Small intestine (tissue), 7 donors: Measurements from ENCODE around the gene CRYM. TPM values are rescaled to one million over a fixed set of nuclear protein-coding genes. Genes with fewer than 3 reads are reported as not detected.
A peak's percentile ranks its signal among the peaks of the same experiment; 100 is the strongest.

Experiments used
- DNase-seq, 2 donors: peaks; one replicate each; pipeline versions ENCODE4 v3.0.0 to v3.0.0-alpha.2; 2013
- FAIRE-seq: peaks from 2 replicates; lab custom pipeline; 2012; peaks lifted over from hg19 to GRCh38; lab: Jason Lieb, UNC
- H3K27ac ChIP-seq, 3 donors: one replicate each; pipeline ENCODE4 v1.5.1; 2013; ENCODE audit warnings: low read length in 2 of 3, mild to moderate bottlenecking in 2 of 3, control low read depth in 1 of 3, inconsistent platforms in 1 of 3, low read depth in 1 of 3, moderate library complexity in 1 of 3
- H3K27me3 ChIP-seq, 3 donors: one replicate each; pipeline ENCODE4 v1.6.1; 2013; ENCODE audit warnings: low read length in 3 of 3, inconsistent platforms in 1 of 3; ENCODE audit not compliant: control insufficient read depth in 3 of 3, insufficient read depth in 3 of 3
- H3K36me3 ChIP-seq, 3 donors: one replicate each; pipeline ENCODE4 v1.6.1; 2013; ENCODE audit warnings: low read length in 3 of 3, inconsistent platforms in 1 of 3, low read depth in 1 of 3, mild to moderate bottlenecking in 1 of 3, moderate library complexity in 1 of 3; ENCODE audit not compliant: control insufficient read depth in 3 of 3, insufficient read depth in 2 of 3
- H3K4me1 ChIP-seq, 3 donors: one replicate each; pipeline ENCODE4 v1.6.1; 2013; ENCODE audit warnings: low read length in 2 of 3, inconsistent platforms in 1 of 3, low read depth in 1 of 3, mild to moderate bottlenecking in 1 of 3, moderate library complexity in 1 of 3; ENCODE audit not compliant: control insufficient read depth in 3 of 3, insufficient read depth in 2 of 3
- H3K4me3 ChIP-seq, 3 donors: one replicate each; pipeline ENCODE4 v1.5.1; 2013; ENCODE audit warnings: low read length in 3 of 3, control low read depth in 1 of 3, inconsistent platforms in 1 of 3, low read depth in 1 of 3, mild to moderate bottlenecking in 1 of 3, moderate library complexity in 1 of 3
- H3K9me3 ChIP-seq, 2 donors: one replicate each; pipeline ENCODE4 v1.6.1; 2013; ENCODE audit warnings: low read depth in 1 of 2, low read length in 1 of 2; ENCODE audit not compliant: control insufficient read depth in 2 of 2, insufficient read depth in 1 of 2
- WGBS, 3 donors: extraction: QIAGEN DNeasy Blood & Tissue Kit; methylation state at CpG; one replicate each; pipeline ENCODE4 v1.1.7; 2013; 5-methylcytosine and 5-hydroxymethylcytosine counted together
- polyA plus RNA-seq, 4 donors: library from polyadenylated mRNA; stranded (reverse) in 3 of 4; unstranded in 1 of 4; fragments of 200-250 nt in 3 of 4; fragments of 120-200 nt in 1 of 4; gene quantifications; one replicate each; pipeline versions ENCODE4 v1.2.1 to v1.2.3, GENCODE V29; 2013
- donor health status: healthy with polysubstance abuse.
- donor health status: control.
- donor health status: control.
- donor health status: Bipolar disorder and iron deficiency.
- donor health status: healthy.

CRYM gene
- polyA plus RNA-seq, 4 donors, result 1.6 to 6.5 (median 3.7) TPM

DNA sequence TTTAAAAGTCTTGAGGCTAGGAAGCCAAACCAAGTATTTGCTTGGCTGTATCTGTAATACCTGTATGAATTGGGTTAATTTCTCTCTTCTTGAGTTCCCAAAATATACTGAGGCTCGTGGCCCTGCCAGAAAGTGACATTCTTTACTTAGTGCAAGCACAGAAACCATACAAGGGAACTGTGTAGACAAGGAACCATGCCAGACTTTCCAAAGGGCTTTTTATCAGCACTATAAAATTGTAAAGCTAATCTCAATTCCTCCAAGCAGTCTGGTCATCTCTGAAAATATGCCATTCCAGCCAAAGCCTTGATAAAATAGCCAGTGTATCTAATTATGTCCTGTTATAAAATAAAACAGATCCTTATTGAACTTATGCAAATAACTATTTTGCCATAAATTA, 7.2 kb upstream of the CRYM start:
- Histone ChIP-seq H3K4me3 (no peak overlapping the region), H3K27me3 (peaks cover 2 to 10% (median 4%) of the 10 kb centered on the region in 3 donors), H3K4me1 (no peaks in the 10 kb centered on the region), H3K9me3 (peaks cover 2 to 10% of the 10 kb centered on the region in 2 donors), H3K27ac (no peak overlapping the region), H3K36me3 (no peaks in the 10 kb centered on the region)
- DNase-seq, result no peak
- no peak for FAIRE-seq
- WGBS, 3 donors, result 4 to 21% (median 10%) methylated on average over 1 of the region's 1 CpG

DNA sequence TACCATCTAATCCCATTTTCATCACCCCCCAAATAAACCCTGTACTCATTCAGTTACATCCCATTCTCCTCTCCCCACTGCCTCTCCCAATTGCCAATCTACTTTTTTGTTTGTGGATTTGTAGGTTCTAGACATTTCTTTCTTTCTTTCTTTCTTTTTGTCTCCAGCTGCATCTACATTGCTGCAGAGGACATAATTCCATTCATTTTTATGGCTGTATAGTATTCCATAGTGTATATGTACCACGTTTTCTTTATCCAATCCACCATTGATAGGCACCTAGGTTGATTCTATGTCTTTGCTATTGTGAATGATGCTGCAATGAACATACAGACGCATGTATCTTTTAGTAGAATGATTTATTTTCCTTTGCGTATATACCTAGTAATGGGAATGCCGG, 6.3 kb upstream of the CRYM start:
- no peak for DNase-seq
- 81 to 86% (median 83%) methylated on average over 4 of the region's 4 CpGs for WGBS, 3 donors
- H3K4me3 ChIP-seq, result peak overlapping the region in 1 of 3 donors; percentile 35

DNA sequence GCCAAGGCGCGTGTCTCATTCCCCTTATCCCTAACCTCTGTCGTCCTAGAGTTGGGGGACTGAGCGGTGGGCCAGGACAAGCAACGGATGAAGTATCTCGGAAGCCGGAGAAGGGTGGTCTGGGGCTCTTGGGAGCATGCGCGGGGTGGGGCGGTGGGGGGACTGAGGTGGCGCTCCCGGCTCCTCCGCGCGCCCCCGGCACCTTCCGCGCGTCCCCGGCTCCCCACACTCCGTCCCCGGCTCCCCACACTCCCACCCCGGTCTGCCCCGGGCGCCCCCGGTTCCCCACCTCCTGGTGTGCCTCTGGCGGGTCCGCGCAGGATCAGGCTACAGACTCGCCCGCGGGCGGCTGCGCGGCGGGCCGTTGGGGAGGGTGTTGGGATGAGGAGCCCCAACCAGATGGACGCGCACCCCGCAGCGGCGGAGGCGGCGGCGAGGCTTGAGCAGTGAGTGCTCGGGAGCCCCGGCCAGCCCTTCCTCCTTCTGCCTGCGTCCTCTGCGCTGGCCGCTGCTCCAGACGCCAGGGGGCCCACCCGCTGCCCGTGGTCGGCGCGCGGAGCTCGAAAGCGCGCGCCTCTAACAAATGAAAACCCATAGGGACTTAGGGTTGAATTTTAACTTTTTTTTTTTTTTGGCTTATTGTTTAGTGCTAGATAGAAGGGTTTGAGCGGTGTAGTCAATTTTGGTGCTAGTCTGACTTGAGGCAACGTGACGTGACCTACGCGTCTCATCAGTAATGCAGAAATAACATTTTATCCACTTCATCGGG, 5.6 kb upstream of the CRYM start:
- FAIRE-seq, result no peak
- 3 to 7% (median 4%) methylated on average over 44 to 67 of the region's 67 CpGs for WGBS, 3 donors
- peak overlapping the region in 2 of 3 donors; percentile 32 to 35 for H3K4me3 ChIP-seq

More for the DNA sequence above, 6.3 kb upstream of the CRYM start:
- peaks cover 0 to 5% of the 10 kb centered on the region in 2 donors for H3K9me3 ChIP-seq
- no peaks in the 10 kb centered on the region for H3K4me1 ChIP-seq
- H3K36me3 ChIP-seq, result no peaks in the 10 kb centered on the region
- no peak for FAIRE-seq
- H3K27ac ChIP-seq, result no peak overlapping the region
- peaks cover 0 to 4% (median 3%) of the 10 kb centered on the region in 3 donors for H3K27me3 ChIP-seq

DNA sequence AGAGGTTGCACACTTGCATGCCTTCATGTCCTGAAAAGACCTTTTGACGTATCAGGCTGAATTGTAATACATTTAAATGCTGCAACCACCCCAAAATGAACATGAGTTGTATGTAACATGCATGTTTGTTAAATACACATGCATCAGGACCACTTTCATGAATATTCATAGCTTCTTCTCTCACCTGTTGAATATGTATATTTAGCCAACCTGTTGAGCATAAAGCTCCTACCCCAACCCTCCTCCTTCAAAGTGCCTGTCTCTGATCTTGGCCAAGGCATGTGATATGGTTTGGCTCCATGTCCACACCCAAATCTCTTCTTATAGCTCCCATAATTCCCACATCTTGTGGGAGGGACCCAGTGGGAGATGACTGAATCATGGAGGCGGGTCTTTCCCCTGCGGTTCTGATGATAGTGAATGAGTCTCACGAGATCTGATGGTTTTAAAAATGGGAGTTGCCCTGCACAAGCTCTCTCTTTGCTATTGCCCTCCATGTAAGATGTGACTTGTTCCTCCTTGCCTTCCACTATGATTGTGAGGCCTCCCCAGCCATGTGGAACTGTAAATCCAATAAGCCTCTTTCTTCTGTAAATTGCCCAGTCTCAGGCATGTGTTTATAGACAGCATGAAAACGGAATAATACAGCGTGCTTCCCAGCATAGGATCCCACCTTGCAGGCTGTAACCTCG, 3.8 kb upstream of the CRYM start:
- DNase-seq, result no peak
- Histone ChIP-seq H3K27ac (no peak overlapping the region), H3K4me3 (no peak overlapping the region), H3K27me3 (peaks cover 0 to 6% (median 4%) of the 10 kb centered on the region in 3 donors), H3K9me3 (peaks cover 0 to 5% of the 10 kb centered on the region in 2 donors), H3K36me3 (no peaks in the 10 kb centered on the region), H3K4me1 (peaks cover 0 to 3% (median 0%) of the 10 kb centered on the region in 3 donors)
- 80 to 84% (median 80%) methylated on average over 7 of the region's 7 CpGs for WGBS, 3 donors
- no peak for FAIRE-seq

More for the DNA sequence above, 5.6 kb upstream of the CRYM start:
- peak; percentile 35 to 72 for DNase-seq
- Histone ChIP-seq H3K27ac (no peak overlapping the region), H3K27me3 (peaks cover 0 to 4% (median 3%) of the 10 kb centered on the region in 3 donors), H3K36me3 (no peaks in the 10 kb centered on the region), H3K4me1 (peaks cover 0 to under 1% (median 0%) of the 10 kb centered on the region in 3 donors), H3K9me3 (peaks cover 0 to 5% of the 10 kb centered on the region in 2 donors)

DNA sequence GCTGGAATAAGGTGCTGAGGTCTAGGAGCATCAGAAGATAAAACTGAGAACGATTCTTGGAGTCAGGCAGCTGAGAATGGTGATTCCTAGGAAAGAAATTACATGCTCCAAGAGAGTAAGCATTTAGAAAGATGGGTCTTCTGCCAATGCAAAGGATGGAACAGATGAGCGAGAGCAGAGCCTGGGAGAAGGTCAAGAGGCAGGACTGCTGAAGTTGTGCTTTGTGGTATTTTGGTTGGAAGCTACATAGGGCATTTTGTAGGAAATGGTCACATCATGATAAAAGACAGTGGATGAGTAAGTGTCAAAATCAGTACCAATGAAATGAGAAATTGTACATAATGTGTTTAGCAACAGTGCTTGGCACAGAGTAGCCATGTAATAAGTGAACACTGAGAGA, 1.4 kb upstream of the CRYM start:
- DNase-seq (no peak), FAIRE-seq (no peak)
- no peak overlapping the region for H3K4me3 ChIP-seq
- peaks cover 0 to 5% of the 10 kb centered on the region in 2 donors for H3K9me3 ChIP-seq
- WGBS, 3 donors, result 61 to 68% (median 66%) methylated on average over 2 of the region's 2 CpGs
- no peak overlapping the region for H3K27ac ChIP-seq
- peaks cover 0 to 6% (median 4%) of the 10 kb centered on the region in 3 donors for H3K27me3 ChIP-seq
- no peaks in the 10 kb centered on the region for H3K36me3 ChIP-seq
- peaks cover 0 to 3% (median 0%) of the 10 kb centered on the region in 3 donors for H3K4me1 ChIP-seq

DNA sequence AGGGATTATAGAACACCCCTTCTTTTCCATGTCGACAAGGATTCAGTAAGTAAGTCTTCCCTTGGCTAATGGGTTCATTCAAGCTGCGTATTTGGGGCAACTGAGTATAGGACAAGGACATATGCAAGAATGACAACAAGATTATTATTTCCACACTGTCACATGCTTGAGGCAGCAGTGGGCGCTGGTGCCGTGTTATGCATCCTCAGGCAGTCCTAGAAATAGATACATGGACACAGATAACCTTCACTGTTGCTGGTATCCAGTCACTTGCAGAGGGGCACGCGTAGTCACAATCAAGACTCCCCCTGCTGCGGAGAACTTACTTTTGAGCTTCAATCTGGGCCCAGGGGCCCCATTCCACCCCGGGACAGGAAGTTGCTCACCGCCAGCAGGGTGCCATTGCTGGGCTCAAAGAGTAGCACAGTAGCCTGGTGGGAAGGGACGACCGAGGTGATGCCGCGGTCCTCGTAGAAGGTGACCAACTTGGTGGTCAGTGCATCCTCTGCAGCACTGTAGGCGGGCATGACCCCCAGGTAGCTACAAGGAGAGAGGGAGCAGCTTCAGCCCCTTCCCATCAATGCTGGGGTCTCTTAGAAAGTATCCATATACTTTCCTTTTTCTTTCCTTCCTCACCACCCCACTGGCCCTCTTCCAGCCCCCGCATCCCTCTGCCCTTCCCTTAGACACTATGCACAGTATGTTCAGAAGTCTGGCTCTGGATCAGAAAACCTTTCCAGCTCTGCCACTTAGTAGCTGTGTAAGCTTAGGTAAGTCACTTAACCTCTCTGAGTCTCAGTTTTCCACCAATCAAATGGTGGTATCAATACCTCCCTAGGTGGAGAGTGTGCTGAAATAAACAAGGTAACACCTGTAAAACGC, 804 bp downstream of the CRYM start:
- Histone ChIP-seq H3K27me3 (peaks cover 0 to 8% (median 0%) of the 10 kb centered on the region in 3 donors), H3K9me3 (peaks cover 0 to 5% of the 10 kb centered on the region in 2 donors), H3K4me3 (peak overlapping the region in 2 of 3 donors; percentile 47 to 55), H3K36me3 (no peaks in the 10 kb centered on the region), H3K27ac (no peak overlapping the region), H3K4me1 (peaks cover 0 to 3% (median 0%) of the 10 kb centered on the region in 3 donors)
- DNase-seq (no peak), FAIRE-seq (no peak)
- WGBS, 3 donors, result 76 to 77% (median 76%) methylated on average over 17 of the region's 17 CpGs

DNA sequence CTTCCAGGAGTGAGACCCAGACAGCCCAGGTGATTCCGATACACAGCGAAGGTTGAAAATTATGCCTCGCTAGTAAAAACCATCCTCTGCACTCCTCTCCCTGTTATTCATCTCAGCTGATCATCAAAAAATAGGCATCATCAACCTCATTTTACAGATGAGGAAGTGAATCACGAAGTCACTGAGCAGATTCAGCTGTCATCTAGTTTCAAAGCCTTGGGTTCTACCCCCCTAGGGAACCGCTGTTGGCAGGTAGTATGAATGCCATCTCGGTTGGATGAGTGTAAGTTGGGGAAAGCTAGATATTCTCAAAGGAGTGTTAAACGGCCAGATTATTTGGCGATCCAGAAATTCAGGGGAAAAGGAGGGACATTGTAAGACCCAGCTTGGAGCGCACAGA, 2.0 kb downstream of the CRYM start:
- H3K9me3 ChIP-seq, result no peaks in the 10 kb centered on the region
- FAIRE-seq (no peak), DNase-seq (no peak)
- H3K4me1 ChIP-seq, result peaks cover 0 to 3% (median 0%) of the 10 kb centered on the region in 3 donors
- peaks cover 0 to 6% (median 0%) of the 10 kb centered on the region in 3 donors for H3K27me3 ChIP-seq
- no peak overlapping the region for H3K4me3 ChIP-seq
- H3K27ac ChIP-seq, result no peak overlapping the region
- WGBS, 3 donors, result 81 to 85% (median 84%) methylated on average over 9 of the region's 9 CpGs
- H3K36me3 ChIP-seq, result no peaks in the 10 kb centered on the region

DNA sequence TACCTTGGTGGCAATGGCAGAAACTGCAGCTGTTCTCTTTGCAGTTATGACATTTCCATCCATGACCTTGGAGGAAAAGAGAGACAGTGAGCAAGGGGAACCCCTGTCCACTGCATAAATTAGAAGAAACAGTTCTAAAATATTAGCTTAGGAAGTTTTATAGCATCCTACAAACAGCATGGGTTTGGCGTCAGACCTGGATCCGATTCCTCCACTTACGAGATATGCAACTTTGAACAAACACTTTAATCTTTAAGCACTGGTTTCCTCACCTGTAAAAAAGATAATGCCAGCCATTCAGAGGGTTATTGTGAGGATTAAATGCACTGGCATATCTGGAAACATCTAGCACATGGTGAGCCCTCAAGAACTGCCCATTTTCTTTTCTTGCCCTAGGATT, 2.6 kb downstream of the CRYM start:
- Histone ChIP-seq H3K27me3 (peaks cover 0 to 6% (median 0%) of the 10 kb centered on the region in 3 donors), H3K36me3 (no peaks in the 10 kb centered on the region), H3K4me3 (no peak overlapping the region), H3K9me3 (no peaks in the 10 kb centered on the region), H3K27ac (no peak overlapping the region), H3K4me1 (peaks cover 0 to 3% (median 0%) of the 10 kb centered on the region in 3 donors)
- 37 to 62% (median 49%) methylated on average over 3 of the region's 3 CpGs for WGBS, 3 donors
- DNase-seq (no peak), FAIRE-seq (no peak)
